GM18498 (cell line): ENCODE results near the gene PLTP.

Experiments
- ATAC-seq: cut with Tn5 transposase; IDR thresholded peaks from one replicate; pipeline ENCODE4 v1.9.1; 2021; ENCODE audit warnings: mild to moderate bottlenecking, moderate library complexity; ENCODE audit not compliant: unreplicated experiment

The PLTP gene

DNA sequence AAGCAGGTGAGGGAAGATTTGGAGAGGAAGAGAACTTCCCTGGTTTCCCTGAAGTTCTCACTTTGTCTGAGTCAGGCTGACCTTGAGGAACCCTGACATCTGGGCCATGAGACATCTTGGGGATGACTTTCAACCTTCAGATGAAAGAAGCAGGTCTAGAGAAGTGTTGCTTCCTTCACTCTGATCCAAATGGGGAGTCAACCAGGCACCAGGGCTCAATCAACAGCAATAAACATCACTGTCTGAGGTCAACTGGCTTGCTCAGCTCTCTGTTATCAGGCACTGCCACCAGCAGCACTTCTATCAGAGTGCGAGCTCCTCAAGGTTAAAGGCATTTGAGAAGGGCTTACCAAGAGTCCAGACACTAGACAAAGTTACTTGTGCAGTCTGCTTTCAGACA, 61.0 kb downstream of the PLTP start:
- no peak for ATAC-seq

DNA sequence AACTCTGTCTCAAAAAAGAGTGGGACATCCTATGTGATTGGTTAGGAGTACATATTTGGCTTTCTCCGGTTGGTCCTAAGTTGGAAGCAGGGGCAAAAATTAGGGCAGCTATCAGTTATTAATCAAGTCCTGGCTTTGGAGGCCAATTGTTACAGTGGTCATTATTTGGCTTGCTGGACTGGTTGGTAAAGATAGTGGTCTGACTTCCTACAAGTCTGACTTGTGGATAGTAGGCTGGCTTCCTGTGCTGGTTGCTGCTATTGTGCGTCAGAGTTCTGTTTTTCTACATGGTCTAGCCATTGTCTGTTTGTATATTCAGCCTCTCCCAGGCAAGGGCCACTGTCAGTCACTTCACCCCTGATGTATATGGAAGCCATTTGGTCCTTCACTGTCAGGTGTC, 61.7 kb downstream of the PLTP start:
- no peak for ATAC-seq

DNA sequence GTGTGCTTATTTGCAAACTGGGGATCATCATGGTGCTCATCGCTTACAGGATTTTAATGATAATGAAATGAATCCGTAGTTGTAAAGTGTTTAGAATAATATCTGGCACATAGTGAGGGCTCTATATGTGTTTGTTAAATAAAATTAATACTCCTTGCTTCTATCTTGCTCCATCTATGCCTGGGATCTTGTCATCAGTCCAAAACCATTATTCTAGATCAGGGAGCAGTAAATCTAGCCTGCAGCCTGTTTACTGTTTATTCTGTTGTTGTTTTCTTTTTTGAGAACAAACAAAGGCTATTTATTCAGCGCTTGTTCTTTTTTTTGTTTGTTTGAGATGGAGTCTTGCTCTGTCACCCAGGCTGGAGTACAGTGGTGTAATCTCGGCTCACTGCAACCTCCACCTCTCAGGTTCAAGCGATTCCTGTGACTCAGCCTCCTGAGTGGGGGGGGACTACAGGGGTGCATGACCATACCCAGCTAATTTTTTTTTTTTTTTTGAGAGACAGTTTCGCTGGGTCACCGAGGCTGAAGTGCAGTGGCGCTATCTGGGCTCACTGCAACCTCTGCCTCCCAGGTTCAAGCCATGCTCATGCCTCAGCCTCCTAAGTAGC, 62.9 kb downstream of the PLTP start:
- ATAC-seq = no peak
